Inferior parietal cortex (tissue), 1 donor: Measurements from ENCODE around the gene WSB2.

Experiments used
- DNase-seq: peaks from one replicate; pipeline ENCODE4 v3.0.0-alpha.2; 2016; ENCODE audit errors: extremely low spot score

The WSB2 gene

DNA sequence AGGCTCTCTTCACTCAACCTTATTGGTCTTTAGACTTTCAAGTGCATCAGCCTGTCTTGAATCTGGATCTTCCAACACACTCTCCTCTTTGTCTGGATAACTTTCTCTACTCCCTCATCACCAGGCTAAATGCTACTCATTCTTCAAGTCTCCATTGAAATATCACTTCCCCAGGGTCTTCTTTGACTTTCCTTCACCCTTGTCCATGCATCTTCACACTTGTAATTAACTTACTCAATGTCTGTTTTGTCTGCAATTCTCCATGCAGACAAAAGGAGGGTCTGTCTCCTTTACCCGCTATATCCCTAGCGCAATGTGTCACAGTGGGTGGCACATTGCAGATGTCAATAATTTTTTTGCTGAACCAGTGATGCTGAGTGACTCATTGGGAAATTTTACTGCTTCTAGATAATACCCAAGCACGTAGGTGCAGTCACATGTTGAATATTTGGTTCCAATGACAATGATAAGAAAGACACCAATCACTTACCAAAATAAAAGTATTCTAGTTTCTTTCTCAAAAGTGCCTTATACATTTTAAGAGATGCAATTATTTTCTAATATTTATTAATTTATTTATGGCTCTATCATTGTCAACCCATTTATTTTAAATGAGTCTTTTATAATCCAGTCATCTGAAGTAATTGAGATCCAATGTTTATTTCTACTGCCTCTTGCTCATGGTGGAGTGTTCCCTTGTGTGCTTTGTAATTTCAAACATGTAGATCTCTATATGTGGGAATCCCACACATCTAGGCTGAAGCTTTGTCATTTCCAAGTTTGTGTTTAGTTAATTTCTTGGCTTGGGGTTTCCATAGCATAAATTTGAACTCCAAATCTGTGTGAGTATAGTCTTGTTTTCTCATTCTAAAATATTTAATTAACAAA lies 66.2 kb downstream of the WSB2 start:
- no peak for DNase-seq

DNA sequence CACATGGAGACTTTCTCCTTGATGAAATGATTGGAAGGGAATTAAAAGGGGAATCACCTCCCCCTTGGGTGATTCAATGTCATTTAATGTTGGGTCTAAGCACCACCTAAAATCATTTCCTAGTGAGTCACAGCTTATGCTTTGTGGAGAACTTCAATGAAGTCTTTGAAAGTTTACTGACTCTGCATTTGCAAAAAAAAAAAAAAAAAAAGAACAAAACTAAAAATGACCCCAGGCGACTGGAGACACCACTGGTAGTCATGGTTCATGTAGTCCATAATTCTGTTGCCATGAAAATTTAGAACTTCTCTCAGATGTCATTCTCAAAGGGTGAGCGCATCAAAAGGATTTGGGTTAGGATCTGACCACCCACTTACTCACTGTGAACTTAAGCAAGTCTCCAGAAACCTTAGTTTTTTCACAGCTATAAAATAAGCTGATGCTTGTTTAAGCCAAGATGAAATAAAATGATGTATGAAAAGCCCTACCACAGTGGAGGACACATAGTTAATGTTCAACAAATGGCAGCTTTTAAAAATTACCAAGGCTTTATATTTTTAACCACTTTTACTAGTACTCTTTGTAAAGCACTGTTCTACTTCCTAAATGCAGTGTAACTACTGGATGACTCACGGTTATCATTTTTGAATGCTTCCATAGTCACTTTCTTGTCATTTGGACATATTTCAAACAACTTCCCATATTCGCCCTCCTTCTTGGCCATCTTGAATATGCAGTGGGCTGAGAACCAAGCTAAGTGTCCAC lies 74.1 kb downstream of the WSB2 start:
- DNase-seq, result no peak

DNA sequence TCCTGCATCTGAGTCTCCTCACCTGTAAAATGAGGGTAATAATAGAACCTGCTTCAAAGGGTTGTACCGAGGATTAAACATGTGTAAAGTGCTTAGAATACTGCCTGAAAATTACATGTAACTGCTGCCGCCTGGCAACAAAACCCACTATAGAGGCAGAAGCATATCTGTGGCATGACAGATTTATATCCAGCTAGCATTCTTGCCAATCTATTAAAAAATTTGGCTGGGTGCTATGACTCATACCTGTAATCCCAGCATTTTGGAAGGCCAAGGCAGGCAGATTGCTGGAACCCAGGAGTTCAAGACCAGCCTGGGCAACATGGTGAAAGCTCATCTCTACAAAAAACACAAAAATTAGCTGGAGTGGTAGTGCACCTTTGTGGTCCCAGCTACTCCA lies 75.8 kb downstream of the WSB2 start:
- no peak for DNase-seq
